GM19397 (cell line): Measurements from ENCODE around the gene KLF7.

ENCODE experiments used
- ATAC-seq: cut with Tn5 transposase; IDR thresholded peaks from one replicate; pipeline ENCODE4 v1.9.1; 2021; ENCODE audit warnings: mild to moderate bottlenecking, moderate library complexity; ENCODE audit not compliant: unreplicated experiment

Gene KLF7

DNA sequence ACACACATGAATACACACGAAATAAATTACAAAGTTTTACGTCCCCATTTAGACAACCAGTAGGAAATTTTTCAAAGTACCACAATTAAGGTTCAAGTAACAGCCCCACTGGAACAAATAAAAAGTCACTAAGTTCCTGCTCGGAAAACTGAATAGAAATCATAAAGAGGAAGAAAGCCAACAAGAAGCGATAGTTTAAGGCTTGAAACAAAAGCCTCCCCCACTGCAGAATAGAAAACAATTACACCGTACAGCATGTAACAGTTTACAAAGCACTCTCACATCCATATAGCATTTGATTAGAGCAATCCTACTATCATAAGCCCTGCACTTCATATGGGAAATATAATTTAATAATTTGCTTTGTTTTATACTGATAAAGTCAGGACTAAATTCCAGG is 15.5 kb downstream of the KLF7 start:
- no peak for ATAC-seq

DNA sequence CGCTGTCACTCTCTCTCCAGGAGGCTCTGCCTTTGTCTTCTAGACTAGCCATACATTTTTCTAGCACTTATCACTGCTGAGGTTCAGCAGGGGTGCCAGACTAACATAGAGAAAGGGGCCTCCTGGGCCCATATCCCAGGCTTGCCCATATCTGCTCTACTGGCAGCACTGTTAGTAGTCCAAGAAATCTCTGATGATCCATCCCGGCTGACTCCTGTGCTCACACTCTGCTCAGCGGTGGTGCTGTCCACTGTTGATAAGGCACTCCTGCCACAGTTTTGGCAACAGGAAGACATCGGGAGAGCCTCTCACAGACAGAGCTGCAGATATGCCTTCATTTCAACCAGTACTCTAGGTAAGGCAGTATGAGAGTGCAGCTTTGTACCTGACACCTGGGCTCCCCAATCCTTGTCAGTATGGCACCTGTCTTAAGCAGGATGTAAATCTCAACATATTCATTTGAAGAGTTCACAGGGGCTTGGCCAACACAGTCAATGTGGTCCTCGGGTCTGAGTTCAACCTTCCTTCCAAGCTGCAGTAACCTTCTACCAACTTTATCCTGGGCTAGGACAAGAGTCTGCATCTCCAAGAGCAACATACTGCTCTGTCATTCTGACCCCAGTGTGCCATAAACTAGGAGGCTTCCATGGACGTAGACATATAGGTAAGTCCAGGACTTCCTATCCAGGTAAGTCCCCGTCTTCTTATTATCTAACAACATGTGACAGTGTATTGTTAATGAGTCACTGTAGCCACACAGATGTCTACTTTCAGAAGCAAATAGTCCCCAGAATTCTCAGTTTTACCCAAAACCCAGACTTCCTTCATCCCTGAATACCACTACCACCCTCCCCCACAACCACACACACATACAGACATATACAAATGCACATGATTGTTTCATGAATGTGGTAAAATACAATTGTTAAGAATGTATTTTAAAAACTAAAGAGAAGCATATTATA is 16.2 kb downstream of the KLF7 start:
- ATAC-seq = peak; percentile 73

DNA sequence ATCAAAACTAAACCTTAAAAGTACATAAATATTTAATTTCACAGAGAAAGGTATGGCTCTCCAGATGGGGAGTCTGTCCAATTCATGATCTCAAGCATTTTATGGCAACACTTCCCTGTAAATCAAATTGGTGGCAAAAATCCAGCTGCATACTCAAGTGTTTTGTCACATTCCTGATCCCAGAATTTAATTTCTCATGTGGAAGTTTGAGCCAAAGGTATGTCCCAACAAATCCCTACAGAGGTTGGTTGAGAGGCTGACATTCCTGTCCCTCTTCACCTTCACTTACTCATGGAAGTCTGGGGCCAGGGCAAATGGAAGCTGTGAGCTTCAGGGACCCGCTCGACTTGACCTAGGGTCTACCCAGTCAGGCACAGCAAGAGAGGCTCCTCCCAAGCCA is 17.7 kb downstream of the KLF7 start:
- no peak for ATAC-seq

DNA sequence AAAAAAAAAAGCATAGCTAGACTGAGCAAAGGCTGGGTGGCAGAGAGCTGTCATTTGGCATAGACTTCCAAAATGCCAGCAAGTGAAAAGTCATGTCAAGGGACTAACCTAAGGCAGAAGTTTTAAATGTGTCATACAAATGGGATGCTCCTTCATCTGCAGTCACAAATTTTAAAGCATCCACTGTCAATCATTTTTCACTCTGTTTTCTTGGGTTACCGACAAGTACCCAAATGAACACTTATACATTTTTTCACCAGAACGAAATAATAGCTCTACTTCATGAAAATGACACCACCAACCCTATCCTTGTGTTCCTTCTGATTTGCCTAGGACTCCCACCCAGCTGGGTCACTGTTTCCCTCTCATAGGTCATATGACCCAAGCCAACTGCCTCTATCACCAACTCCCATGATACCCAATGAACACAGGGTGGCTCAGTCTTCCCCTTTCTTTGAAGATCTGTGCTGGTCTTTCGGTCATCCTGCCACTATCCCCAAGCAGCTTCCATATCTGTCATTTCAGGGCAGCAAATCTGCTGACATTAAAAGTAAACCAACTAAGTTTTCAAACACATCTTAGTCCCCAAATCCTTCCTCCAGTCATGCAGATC is 21.5 kb downstream of the KLF7 start:
- ATAC-seq = no peak

- peak; percentile 54 for ATAC-seq
These were observed 22.3 kb downstream of the KLF7 start for GRCh38 chr2:207143215-207144172.

GRCh38 chr2:207142461-207142860 is 23.3 kb downstream of the KLF7 start:
- no peak for ATAC-seq

GRCh38 chr2:207141386-207141785 is 24.4 kb downstream of the KLF7 start:
- ATAC-seq = no peak

DNA sequence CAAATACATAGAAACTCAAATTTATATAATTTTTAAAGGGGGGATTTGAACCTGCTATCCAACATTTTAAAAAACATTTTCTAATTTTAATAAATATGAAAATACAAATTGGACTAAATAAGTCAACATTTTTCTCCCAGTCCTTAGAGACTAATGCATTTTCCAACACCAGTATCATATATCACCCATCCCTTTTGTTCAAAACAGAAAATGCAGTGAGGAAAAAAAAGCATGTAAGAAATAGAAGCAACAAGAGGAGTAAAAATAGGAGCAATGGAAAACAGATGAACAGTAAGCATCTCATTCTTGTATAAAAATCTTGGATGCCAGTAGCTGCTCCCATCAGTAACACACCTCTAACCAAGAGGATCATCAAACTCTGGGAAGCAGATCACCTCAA is 25.5 kb downstream of the KLF7 start:
- no peak for ATAC-seq

DNA sequence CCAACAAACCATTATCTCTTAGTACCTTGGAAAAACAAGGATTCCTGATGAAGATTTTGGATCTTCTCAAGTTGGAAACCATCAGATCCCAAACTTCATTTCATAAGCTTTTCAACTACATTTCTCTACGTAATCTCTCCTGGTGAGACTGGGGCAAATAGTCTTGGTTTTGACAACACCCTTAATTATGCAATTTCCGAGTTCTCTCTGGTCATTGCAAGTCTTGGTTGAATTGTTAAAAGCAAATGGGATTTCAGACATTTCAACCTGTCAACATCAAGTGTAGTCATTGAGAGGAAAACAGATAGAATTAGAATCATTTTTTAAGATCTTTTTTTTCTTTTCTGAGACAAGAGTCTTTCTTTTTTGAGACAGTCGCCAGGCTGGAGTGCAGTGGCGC is 26.2 kb downstream of the KLF7 start:
- no peak for ATAC-seq

DNA sequence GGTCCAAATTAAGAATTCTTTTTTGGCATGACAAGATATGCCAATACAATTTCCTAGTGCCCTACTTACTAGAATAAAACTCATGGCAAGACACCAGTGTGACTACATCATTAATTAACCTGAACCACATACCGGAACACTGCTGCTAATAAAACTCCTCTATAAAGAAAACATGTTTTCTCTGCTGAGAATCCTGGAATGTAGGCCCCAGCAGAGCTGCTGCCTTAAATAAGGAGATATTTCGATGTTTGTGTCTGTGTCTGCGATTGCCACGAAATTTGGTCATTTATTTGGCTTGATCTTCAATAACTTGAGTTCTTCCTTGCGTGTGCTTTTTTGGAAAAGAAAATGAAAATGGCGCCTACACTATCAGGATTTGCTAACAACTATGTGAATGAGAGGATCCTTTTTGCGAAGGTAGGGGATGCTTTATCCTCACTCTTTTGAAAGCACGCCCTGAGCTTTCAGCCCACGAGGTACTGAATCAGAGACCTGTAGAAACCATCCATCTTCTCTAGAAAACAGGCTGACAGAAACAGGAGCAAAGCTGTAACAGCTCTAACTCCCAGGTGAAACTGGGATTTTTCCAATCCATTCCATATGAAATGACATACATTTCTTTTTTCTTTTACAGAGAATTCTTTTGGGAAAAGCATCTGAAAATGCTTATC is 27.0 kb downstream of the KLF7 start:
- ATAC-seq = no peak

- ATAC-seq = no peak
These were observed 28.0 kb downstream of the KLF7 start for GRCh38 chr2:207137596-207138337.

DNA sequence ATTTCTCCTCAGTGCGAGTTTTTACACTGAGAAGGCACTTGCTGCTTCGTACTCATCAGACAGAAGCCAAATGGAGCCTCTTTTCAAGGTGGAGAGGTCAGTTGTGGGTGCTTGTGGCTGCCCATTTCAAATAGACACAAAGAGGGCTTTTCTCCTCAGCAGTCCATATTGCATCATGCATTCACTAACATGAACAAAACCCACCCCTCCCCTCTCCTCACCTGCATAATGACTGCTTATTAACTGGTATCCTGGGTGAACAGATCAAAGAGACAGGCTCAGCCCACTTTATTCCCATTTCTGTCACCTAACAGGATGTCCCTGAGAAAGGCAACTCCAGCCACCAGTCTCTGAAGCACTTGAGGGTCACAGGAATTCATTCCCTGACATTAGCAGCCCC is 28.9 kb downstream of the KLF7 start:
- no peak for ATAC-seq

- ATAC-seq = no peak
These were observed 29.8 kb downstream of the KLF7 start for GRCh38 chr2:207135801-207136457.

GRCh38 chr2:207135340-207135739 is 30.4 kb downstream of the KLF7 start:
- ATAC-seq = no peak

DNA sequence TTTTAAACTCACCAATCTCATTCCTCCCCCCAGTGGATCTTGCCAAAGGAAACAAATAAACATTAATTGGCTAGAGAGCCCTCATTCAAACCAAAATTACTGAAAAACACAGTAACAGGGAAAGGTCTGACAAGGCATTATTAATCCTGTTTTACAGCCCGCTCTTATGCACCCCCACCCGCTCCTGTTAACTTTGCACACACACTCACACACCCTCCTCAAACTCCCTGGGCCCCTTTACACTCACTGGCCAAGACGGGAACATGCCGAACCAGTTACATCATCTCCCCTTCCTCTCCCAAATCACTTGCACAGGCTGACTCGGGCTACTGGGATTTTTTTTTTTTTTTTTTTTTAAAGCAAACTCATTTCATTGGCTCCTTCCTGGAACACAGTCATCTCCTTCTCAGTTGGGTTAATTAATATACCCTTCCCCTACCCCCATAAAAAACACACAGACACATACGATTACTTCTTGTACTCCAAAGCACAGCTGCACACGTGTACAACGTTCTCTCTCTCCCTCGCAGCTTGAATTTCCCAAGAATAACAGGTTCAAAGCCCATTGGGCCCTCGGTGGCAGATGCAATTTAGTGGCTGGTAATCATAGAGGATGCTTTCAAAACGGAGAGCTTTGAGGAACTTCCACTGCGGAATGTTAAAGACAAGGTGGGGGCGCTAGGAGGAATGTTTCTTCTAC is 31.8 kb downstream of the KLF7 start:
- no peak for ATAC-seq

GRCh38 chr2:207133458-207133819 is 32.3 kb downstream of the KLF7 start:
- ATAC-seq = no peak

- ATAC-seq = no peak
These were observed 33.7 kb downstream of the KLF7 start for GRCh38 chr2:207132019-207132418.

DNA sequence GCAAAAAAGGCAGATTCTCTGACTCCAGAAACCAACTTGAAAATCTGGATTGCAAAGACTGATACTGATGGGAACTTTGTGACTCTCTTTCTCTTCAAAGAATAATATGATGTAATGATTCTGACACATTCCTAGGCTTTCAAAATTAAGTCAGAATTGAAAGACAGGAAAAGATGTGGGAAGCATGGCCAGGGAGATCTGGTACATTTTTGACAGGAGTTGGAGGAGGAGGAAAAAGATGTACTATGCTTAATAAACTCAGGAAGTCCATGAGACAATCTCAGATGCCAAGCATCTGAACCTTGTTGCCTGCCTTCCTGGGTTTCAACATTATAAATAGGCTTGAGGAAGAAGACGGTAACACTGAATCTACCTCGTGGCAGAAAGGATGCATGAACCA is 34.2 kb downstream of the KLF7 start:
- no peak for ATAC-seq

DNA sequence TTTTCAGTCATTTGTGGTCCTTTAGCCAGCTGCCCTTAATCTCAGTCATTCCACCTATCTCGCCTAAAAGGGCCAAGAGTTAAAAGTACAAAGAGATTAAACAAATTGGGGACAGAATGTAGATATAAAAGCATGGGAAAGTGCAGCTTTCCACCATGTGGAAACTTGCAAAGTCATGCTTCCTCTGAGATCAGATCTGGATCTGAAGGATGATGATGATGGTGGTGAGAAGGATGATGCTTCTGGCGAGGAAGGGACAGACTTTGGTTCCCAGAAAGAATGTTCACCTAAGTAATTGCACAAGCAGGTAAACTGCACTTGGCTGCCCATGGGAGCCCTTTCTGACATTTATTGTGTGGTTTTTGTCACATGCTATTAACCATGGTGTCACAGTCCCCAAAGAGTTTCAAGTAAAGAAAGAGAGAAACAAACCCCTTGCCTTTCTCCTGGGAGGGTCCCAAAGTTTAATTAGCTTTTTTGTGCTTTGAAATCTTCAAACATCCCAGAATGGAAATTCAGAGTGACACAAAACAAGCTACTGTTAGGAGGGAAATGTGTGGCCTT is 34.7 kb downstream of the KLF7 start:
- no peak for ATAC-seq
